Fibroblast of lung (primary cell): Measurements from ENCODE around the gene PLAAT4.

ENCODE experiments used
- EZH2 ChIP-seq: IDR thresholded peaks from 2 replicates; pipeline ENCODE4 v1.5.1; 2012; ENCODE audit warnings: low read length, control low read depth, mild to moderate bottlenecking; ENCODE audit errors: missing control alignments
- TF ChIP-seq, protein P1 (sequence below), 2 donors: IDR thresholded peaks in 1 of 2; conservative IDR thresholded peaks in 1 of 2; 1 replicate in 1 of 2; 2 replicates in 1 of 2; pipeline ENCODE4 v1.5.1; 2011 to 2012; ENCODE audit warnings: low read length in 2 of 2, control low read depth in 1 of 2, inconsistent platforms in 1 of 2, low read depth in 1 of 2, mild to moderate bottlenecking in 1 of 2

DNA sequence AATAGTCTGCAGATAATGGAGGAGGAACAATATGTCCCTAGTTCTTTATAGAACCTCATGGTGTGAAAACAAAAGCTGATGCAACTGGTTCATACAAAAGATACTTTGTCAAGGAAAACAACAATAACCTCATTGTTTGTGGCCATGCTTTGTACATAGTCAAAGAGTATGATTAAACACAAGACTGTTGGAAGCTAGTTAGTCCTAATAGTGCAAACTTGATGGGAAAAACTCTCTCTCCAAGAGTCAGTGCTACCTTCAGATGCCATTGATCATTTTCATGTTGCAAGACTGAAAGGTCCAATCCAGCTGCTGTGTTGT is 46.7 kb downstream of the PLAAT4 start:
- TF ChIP-seq, protein P1, sequence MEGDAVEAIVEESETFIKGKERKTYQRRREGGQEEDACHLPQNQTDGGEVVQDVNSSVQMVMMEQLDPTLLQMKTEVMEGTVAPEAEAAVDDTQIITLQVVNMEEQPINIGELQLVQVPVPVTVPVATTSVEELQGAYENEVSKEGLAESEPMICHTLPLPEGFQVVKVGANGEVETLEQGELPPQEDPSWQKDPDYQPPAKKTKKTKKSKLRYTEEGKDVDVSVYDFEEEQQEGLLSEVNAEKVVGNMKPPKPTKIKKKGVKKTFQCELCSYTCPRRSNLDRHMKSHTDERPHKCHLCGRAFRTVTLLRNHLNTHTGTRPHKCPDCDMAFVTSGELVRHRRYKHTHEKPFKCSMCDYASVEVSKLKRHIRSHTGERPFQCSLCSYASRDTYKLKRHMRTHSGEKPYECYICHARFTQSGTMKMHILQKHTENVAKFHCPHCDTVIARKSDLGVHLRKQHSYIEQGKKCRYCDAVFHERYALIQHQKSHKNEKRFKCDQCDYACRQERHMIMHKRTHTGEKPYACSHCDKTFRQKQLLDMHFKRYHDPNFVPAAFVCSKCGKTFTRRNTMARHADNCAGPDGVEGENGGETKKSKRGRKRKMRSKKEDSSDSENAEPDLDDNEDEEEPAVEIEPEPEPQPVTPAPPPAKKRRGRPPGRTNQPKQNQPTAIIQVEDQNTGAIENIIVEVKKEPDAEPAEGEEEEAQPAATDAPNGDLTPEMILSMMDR (conservative IDR thresholded peaks at IDR 0.05 in 1 of 2, IDR thresholded peaks at IDR 0.05 in 1 of 2; ENCODE audit: low read depth in 1 of 2, low read length in 2 of 2) = no peak
- TF ChIP-seq EZH2 = no peak
